HEK293 (cell line): ENCODE results near the gene ABLIM3.

Source experiments
- CTCF ChIA-PET: fragments of 350-600 bp; formaldehyde crosslinking; extraction: SDS; loops from one replicate; lab custom pipeline; 2021; ENCODE audit warnings: antibody characterized with exemption; lab: Yijun Ruan, JAX
- POLR2A ChIA-PET: fragments of 300-600 bp; formaldehyde crosslinking; extraction: SDS; loops from one replicate; lab custom pipeline; 2020; ENCODE audit warnings: antibody characterized with exemption, inconsistent platforms; lab: Yijun Ruan, JAX
- H3K27ac ChIP-seq: fragments of 200-500 bp; sonication (Bioruptor generic); 2 replicates; pipeline ENCODE4 v1.5.1; 2014; ENCODE audit warnings: low read depth, low read length, control low read depth, inconsistent platforms; ENCODE audit errors: extremely low read depth
- H3K36me3 ChIP-seq, 2 experiments: fragments of 200-500 bp in 1 of 2; sonication (Bioruptor generic) in 1 of 2; 1 replicate in 1 of 2; 2 replicates in 1 of 2; pipeline ENCODE4 v1.5.1; 2014 to 2017; ENCODE audit warnings: inconsistent platforms in 2 of 2, low read length in 2 of 2; ENCODE audit not compliant: control insufficient read depth in 2 of 2, insufficient read depth in 1 of 2
- H3K4me1 ChIP-seq: fragments of 200-500 bp; sonication (Bioruptor generic); 2 replicates; pipeline ENCODE4 v1.5.1; 2014; ENCODE audit warnings: mild to moderate bottlenecking, low read length, inconsistent platforms; ENCODE audit not compliant: control insufficient read depth, insufficient read depth
- H3K4me3 ChIP-seq: 2 replicates; pipeline ENCODE4 v1.5.1; 2011; ENCODE audit warnings: low read depth, mild to moderate bottlenecking, control low read depth, low read length, moderate library complexity
- H3K9me3 ChIP-seq: fragments of 200-500 bp; sonication (Bioruptor generic); 2 replicates; pipeline ENCODE4 v1.5.1; 2014; ENCODE audit warnings: low read depth, low read length, inconsistent platforms; ENCODE audit not compliant: control insufficient read depth, insufficient read depth
- OSR2 ChIP-seq: fragments of 450-650 bp; formaldehyde crosslinking; IDR thresholded peaks from 2 replicates; pipeline ENCODE4 v1.5.1; 2016; ENCODE audit warnings: missing biosample characterization, missing genetic modification characterization
- TCF7L2 ChIP-seq: IDR thresholded peaks from 2 replicates; pipeline ENCODE4 v1.6.1; 2011; ENCODE audit warnings: low read depth, mild to moderate bottlenecking, inconsistent platforms, low read length, moderate library complexity, borderline replicate concordance
- YY2 ChIP-seq: fragments of 450-650 bp; formaldehyde crosslinking; IDR thresholded peaks from 2 replicates; pipeline ENCODE4 v1.5.1; 2016; ENCODE audit warnings: missing biosample characterization, missing genetic modification characterization
- ZBTB21 ChIP-seq: fragments of 450-650 bp; formaldehyde crosslinking; IDR thresholded peaks from 2 replicates; pipeline ENCODE4 v1.5.1; 2017; ENCODE audit warnings: missing biosample characterization, missing genetic modification characterization
- ZNF10 ChIP-seq: fragments of 450-650 bp; formaldehyde crosslinking; IDR thresholded peaks from 2 replicates; pipeline ENCODE4 v1.5.1; 2017; ENCODE audit warnings: missing biosample characterization, missing genetic modification characterization
- ZNF133 ChIP-seq: fragments of 450-650 bp; formaldehyde crosslinking; IDR thresholded peaks from 2 replicates; pipeline ENCODE4 v1.5.1; 2016; ENCODE audit warnings: missing biosample characterization, missing genetic modification characterization
- ZNF169 ChIP-seq: fragments of 450-650 bp; formaldehyde crosslinking; IDR thresholded peaks from 2 replicates; pipeline ENCODE4 v1.5.1; 2016; ENCODE audit warnings: missing biosample characterization, missing genetic modification characterization
- ZNF202 ChIP-seq: fragments of 450-650 bp; formaldehyde crosslinking; IDR thresholded peaks from 2 replicates; pipeline ENCODE4 v1.5.1; 2016; ENCODE audit warnings: missing biosample characterization, missing genetic modification characterization, borderline replicate concordance
- ZNF274 ChIP-seq, 2 experiments: fragments of 200-500 bp in 1 of 2; fragments of 450-650 bp in 1 of 2; sonication (Bioruptor generic) in 1 of 2; formaldehyde crosslinking in 1 of 2; IDR thresholded peaks; 2 replicates each; pipeline versions ENCODE4 v1.5.1 to v1.6.1; 2014 to 2016; ENCODE audit warnings: borderline replicate concordance in 1 of 2, inconsistent platforms in 1 of 2, low read length in 1 of 2, missing biosample characterization in 1 of 2, missing genetic modification characterization in 1 of 2
- ZNF354C ChIP-seq: fragments of 450-650 bp; formaldehyde crosslinking; IDR thresholded peaks from 2 replicates; pipeline ENCODE4 v1.5.1; 2016; ENCODE audit warnings: missing biosample characterization, missing genetic modification characterization, low read depth, borderline replicate concordance
- ZNF514 ChIP-seq: fragments of 450-650 bp; formaldehyde crosslinking; IDR thresholded peaks from 2 replicates; pipeline ENCODE4 v1.5.1; 2016; ENCODE audit warnings: missing biosample characterization, missing genetic modification characterization
- ZNF530 ChIP-seq: fragments of 450-650 bp; formaldehyde crosslinking; IDR thresholded peaks from 2 replicates; pipeline ENCODE4 v1.5.1; 2016; ENCODE audit warnings: low read depth, missing biosample characterization, missing genetic modification characterization
- ZNF561 ChIP-seq: fragments of 450-650 bp; IDR thresholded peaks from 2 replicates; pipeline ENCODE4 v1.5.1; 2018; ENCODE audit warnings: missing biosample characterization, missing genetic modification characterization, borderline replicate concordance
- TF ChIP-seq, protein P1 (sequence below): fragments of 450-650 bp; formaldehyde crosslinking; IDR thresholded peaks from 2 replicates; pipeline ENCODE4 v1.5.1; 2016; ENCODE audit warnings: missing biosample characterization, missing genetic modification characterization
- TF ChIP-seq, protein P2 (sequence below): fragments of 450-650 bp; formaldehyde crosslinking; IDR thresholded peaks from 2 replicates; pipeline ENCODE4 v1.5.1; 2016; ENCODE audit warnings: missing biosample characterization, missing genetic modification characterization
- TF ChIP-seq, protein P3 (sequence below): fragments of 450-650 bp; formaldehyde crosslinking; IDR thresholded peaks from 2 replicates; pipeline ENCODE4 v1.5.1; 2016; ENCODE audit warnings: missing biosample characterization, missing genetic modification characterization
- TF ChIP-seq, protein P4 (sequence below): fragments of 450-650 bp; formaldehyde crosslinking; IDR thresholded peaks from 2 replicates; pipeline ENCODE4 v1.5.1; 2016; ENCODE audit warnings: missing biosample characterization, missing genetic modification characterization, low read depth
- TF ChIP-seq, protein P5 (sequence below): fragments of 450-650 bp; formaldehyde crosslinking; IDR thresholded peaks from 2 replicates; pipeline ENCODE4 v1.5.1; 2016; ENCODE audit warnings: missing biosample characterization, missing genetic modification characterization
- TF ChIP-seq, protein P6 (sequence below): fragments of 450-650 bp; formaldehyde crosslinking; IDR thresholded peaks from 2 replicates; pipeline ENCODE4 v1.5.1; 2017; ENCODE audit warnings: missing biosample characterization, missing genetic modification characterization

Gene ABLIM3

DNA sequence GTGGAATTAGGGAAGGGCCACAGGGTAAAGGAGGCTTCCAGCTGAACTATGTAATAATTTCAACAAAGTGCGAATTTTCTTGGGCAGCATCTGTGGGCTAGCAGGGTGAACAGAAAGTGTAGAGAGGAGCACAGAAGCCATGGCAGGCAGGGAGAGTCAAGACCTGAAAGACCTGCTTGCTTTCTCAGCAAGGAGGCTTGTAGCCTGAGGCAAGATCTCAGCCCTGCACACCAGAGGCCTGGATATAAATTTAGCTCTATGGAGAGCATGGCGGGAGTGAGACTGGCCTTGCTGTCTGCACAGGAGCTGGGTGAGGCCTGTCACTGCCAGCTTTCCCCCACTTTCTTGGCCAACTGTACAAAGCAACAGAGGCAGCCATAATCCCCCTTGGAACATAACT, 46.3 kb upstream of the ABLIM3 start:
- POLR2A ChIA-PET, result no interaction called here
- H3K4me1 ChIP-seq, result no peaks in the 10 kb centered on the region
- H3K4me3 ChIP-seq, result no peak overlapping the region
- H3K36me3 ChIP-seq, result no peaks in the 10 kb centered on the region
- TF ChIP-seq, protein P1, sequence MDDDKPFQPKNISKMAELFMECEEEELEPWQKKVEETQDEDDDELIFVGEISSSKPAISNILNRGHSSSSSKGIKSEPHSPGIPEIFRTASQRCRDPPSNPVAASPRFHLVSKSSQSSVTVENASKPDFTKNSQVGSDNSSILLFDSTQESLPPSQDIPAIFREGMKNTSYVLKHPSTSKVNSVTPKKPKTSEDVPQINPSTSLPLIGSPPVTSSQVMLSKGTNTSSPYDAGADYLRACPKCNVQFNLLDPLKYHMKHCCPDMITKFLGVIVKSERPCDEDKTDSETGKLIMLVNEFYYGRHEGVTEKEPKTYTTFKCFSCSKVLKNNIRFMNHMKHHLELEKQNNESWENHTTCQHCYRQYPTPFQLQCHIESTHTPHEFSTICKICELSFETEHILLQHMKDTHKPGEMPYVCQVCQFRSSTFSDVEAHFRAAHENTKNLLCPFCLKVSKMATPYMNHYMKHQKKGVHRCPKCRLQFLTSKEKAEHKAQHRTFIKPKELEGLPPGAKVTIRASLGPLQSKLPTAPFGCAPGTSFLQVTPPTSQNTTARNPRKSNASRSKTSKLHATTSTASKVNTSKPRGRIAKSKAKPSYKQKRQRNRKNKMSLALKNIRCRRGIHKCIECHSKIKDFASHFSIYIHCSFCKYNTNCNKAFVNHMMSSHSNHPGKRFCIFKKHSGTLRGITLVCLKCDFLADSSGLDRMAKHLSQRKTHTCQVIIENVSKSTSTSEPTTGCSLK (tag by site-specific recombination), result no peak
- TF ChIP-seq ZNF354C (tag by site-specific recombination), result no peak
- no peak for TF ChIP-seq TCF7L2
- no peak for TF ChIP-seq ZNF169 (tag by site-specific recombination)
- TF ChIP-seq, protein P2, sequence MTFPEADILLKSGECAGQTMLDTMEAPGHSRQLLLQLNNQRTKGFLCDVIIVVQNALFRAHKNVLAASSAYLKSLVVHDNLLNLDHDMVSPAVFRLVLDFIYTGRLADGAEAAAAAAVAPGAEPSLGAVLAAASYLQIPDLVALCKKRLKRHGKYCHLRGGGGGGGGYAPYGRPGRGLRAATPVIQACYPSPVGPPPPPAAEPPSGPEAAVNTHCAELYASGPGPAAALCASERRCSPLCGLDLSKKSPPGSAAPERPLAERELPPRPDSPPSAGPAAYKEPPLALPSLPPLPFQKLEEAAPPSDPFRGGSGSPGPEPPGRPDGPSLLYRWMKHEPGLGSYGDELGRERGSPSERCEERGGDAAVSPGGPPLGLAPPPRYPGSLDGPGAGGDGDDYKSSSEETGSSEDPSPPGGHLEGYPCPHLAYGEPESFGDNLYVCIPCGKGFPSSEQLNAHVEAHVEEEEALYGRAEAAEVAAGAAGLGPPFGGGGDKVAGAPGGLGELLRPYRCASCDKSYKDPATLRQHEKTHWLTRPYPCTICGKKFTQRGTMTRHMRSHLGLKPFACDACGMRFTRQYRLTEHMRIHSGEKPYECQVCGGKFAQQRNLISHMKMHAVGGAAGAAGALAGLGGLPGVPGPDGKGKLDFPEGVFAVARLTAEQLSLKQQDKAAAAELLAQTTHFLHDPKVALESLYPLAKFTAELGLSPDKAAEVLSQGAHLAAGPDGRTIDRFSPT (tag by site-specific recombination), result no peak
- no peak for TF ChIP-seq ZNF561 (tag by site-specific recombination)
- TF ChIP-seq ZBTB21 (tag by site-specific recombination), result no peak
- TF ChIP-seq, protein P3, sequence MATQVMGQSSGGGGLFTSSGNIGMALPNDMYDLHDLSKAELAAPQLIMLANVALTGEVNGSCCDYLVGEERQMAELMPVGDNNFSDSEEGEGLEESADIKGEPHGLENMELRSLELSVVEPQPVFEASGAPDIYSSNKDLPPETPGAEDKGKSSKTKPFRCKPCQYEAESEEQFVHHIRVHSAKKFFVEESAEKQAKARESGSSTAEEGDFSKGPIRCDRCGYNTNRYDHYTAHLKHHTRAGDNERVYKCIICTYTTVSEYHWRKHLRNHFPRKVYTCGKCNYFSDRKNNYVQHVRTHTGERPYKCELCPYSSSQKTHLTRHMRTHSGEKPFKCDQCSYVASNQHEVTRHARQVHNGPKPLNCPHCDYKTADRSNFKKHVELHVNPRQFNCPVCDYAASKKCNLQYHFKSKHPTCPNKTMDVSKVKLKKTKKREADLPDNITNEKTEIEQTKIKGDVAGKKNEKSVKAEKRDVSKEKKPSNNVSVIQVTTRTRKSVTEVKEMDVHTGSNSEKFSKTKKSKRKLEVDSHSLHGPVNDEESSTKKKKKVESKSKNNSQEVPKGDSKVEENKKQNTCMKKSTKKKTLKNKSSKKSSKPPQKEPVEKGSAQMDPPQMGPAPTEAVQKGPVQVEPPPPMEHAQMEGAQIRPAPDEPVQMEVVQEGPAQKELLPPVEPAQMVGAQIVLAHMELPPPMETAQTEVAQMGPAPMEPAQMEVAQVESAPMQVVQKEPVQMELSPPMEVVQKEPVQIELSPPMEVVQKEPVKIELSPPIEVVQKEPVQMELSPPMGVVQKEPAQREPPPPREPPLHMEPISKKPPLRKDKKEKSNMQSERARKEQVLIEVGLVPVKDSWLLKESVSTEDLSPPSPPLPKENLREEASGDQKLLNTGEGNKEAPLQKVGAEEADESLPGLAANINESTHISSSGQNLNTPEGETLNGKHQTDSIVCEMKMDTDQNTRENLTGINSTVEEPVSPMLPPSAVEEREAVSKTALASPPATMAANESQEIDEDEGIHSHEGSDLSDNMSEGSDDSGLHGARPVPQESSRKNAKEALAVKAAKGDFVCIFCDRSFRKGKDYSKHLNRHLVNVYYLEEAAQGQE (tag by site-specific recombination), result no peak
- no peak for TF ChIP-seq OSR2 (tag by site-specific recombination)
- TF ChIP-seq, protein P4, sequence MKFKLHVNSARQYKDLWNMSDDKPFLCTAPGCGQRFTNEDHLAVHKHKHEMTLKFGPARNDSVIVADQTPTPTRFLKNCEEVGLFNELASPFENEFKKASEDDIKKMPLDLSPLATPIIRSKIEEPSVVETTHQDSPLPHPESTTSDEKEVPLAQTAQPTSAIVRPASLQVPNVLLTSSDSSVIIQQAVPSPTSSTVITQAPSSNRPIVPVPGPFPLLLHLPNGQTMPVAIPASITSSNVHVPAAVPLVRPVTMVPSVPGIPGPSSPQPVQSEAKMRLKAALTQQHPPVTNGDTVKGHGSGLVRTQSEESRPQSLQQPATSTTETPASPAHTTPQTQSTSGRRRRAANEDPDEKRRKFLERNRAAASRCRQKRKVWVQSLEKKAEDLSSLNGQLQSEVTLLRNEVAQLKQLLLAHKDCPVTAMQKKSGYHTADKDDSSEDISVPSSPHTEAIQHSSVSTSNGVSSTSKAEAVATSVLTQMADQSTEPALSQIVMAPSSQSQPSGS (tag by site-specific recombination), result no peak
- no peak for TF ChIP-seq YY2 (tag by site-specific recombination)
- TF ChIP-seq ZNF202 (tag by site-specific recombination), result no peak
- no peak for TF ChIP-seq ZNF10 (tag by site-specific recombination)
- TF ChIP-seq ZNF274 (IDR thresholded peaks at IDR 0.05; ENCODE audit: low read length), result no peak
- no peak for TF ChIP-seq ZNF274 (tag by site-specific recombination; IDR thresholded peaks at IDR 0.05; ENCODE audit: borderline replicate concordance)
- TF ChIP-seq ZNF133 (tag by site-specific recombination), result no peak
- TF ChIP-seq, protein P5, sequence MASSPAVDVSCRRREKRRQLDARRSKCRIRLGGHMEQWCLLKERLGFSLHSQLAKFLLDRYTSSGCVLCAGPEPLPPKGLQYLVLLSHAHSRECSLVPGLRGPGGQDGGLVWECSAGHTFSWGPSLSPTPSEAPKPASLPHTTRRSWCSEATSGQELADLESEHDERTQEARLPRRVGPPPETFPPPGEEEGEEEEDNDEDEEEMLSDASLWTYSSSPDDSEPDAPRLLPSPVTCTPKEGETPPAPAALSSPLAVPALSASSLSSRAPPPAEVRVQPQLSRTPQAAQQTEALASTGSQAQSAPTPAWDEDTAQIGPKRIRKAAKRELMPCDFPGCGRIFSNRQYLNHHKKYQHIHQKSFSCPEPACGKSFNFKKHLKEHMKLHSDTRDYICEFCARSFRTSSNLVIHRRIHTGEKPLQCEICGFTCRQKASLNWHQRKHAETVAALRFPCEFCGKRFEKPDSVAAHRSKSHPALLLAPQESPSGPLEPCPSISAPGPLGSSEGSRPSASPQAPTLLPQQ (tag by site-specific recombination), result no peak
- no peak for TF ChIP-seq ZNF530 (tag by site-specific recombination)
- TF ChIP-seq, protein P6, sequence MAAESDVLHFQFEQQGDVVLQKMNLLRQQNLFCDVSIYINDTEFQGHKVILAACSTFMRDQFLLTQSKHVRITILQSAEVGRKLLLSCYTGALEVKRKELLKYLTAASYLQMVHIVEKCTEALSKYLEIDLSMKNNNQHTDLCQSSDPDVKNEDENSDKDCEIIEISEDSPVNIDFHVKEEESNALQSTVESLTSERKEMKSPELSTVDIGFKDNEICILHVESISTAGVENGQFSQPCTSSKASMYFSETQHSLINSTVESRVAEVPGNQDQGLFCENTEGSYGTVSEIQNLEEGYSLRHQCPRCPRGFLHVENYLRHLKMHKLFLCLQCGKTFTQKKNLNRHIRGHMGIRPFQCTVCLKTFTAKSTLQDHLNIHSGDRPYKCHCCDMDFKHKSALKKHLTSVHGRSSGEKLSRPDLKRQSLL, result no peak
- TF ChIP-seq ZNF514 (tag by site-specific recombination), result no peak
- CTCF ChIA-PET, result interaction anchor here (1.6 to 2.2 kb wide), 2 partner anchors 20 to 137 kb away, joined by 4 to 7 read pairs; no protein-coding TSS in a partner anchor
- no peak overlapping the region for H3K27ac ChIP-seq
- H3K9me3 ChIP-seq, result no peaks in the 10 kb centered on the region
